SH-SY5Y (cell line): ENCODE measurements around the gene TSPAN5.

Source experiments
- GATA2 ChIP-seq: IDR thresholded peaks from 2 replicates; pipeline ENCODE4 v1.6.1; 2011; ENCODE audit warnings: mild to moderate bottlenecking, low read depth, low read length
- GATA3 ChIP-seq: IDR thresholded peaks from 2 replicates; pipeline ENCODE4 v1.6.1; 2011; ENCODE audit warnings: low read depth, mild to moderate bottlenecking, low read length, moderate library complexity

DNA sequence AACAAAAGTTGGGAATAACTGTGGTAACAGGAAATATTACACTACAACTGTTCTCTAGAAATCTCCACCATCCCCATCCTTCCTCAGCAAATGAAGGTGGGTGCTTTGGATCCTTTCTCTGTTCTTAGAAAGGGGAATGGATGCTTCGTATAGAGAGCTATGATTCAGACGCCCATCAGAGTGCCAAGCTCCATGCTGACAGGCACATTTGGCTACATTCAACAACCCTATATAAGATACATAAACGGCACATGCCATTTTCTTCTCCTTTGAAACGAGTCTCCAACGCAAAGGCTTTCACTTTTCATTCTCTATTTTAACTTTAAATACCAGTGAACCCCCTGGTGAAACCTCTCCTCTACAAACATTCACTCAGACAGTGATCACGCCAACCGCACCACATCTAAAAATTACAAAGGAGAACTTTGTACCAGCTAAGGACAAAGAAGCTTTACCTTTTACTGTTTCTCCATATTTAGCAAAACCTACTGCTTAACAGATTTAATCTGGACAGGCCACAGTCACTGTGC is 172.5 kb downstream of the TSPAN5 start:
- no peak for TF ChIP-seq GATA2
- no peak for TF ChIP-seq GATA3
